Endothelial cell of hepatic sinusoid (primary cell): ENCODE data around the gene CCDC197.

Experiments
- in situ Hi-C: cut with HindIII; loops from 2 replicates; pipeline ENCODE4 v1.10.0; 2017; ENCODE audit warnings: low sequenced_read_pairs

CCDC197 gene

GRCh38 chr14:93976477-93977057 lies 20.5 kb upstream of the CCDC197 start, which contains the start of gene ASB2:
TSS of gene ASB2 (minus strand) at chr14:93976570. CDS start at chr14:93964539, 12,031 bp downstream.
- in situ Hi-C loops: no loop called here

DNA sequence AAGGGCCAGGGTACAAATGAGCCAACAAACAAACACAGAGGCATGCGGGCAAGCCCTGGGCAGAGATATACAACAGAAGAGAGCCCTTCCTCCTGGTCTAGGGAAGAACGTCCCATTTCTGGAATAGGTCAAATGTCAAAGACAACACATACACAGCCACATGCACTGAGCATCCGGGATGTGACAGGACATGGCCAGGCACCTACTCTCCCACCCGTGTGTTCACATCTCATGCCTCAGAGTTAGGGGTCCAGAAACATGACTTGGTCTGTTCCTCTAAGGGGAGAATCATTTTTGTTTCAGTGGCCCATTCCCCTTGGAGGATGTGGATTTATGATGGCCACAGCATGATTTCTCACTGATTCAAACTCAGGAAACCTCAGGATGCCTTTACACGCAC lies 19.9 kb upstream of the CCDC197 start:
- in situ Hi-C loops: no loop called here

- in situ Hi-C loops: no loop called here
These were observed 19.1 kb upstream of the CCDC197 start for GRCh38 chr14:93977790-93978581.

GRCh38 chr14:93978735-93979134 lies 18.4 kb upstream of the CCDC197 start:
- in situ Hi-C loops: no loop called here

DNA sequence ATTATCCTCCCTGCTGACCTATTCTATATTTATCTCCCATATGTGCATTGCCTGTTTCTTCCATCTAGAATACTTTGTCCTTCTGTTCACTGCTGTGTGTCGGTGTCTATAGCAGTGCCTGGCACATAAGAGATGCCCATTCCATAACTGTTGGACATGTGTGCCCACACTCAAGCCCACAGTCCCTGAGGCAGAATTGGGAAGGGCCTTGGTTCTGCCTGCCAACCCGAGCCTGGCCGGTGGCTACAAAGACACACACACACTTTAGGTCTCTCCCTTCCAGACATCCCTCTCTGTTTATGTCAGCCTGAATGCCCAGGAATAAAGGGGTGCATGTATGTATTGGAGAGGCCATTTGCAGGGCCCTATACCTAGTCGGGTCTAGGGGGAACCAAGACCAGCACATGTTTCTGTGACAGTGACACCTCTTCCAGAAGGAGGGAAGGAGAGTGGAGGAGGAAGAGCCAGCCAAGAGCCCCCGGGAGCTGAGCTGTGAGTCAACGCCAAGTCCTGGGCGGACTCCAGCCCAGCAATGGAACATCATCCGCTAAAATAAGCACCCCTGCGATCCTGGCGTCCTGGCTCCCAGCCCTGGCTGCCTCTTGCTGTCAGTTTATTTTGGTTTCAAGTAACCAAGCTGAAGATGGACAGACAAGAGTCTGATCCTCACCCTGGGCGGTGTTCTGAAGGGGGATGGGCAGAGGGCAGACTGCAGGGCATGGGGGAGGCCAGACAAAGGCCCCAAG lies 16.5 kb upstream of the CCDC197 start:
- in situ Hi-C loops: no loop called here

DNA sequence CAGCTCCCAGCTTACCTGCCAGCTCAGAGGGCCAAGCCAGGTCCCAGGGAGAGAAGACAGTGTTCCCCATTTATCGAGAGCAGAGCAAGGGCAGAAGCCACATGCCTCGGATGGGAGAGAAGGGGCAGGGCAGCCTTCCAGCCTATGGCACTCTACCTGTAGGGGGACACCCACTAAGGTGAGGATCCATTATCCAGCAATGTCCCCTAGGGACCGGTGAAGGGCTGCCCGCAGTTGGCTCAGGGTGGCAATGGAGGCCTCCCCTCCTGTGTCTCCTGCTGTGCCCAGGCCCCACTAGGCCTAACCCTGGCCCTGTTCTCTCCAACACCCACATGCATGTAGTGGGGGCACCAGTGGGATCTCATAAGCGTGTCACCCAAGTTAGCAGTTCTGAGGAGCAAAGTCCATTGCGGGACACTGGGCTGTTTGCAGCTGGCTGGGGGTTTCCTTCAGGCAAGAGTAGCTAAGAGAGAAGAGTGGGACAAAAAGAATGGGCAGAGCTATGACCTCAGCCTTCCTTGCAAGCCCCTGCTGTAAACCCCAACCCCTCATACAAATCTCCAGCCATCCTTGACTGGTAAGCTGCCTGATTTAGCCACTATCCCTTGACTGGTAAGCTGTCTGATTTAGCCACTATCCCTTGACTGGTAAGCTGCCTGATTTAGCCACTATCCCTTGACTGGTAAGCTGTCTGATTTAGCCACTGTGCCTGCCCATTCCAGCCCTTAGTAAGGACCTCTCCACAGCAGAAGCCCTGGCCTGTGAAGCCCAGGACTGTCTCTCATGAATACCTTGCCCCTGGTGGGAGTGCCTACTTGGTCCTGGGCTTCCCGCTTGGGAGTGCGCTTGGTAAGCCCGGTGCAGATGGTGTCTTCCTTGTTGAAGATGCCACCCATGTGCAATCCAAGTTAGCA lies 15.5 kb upstream of the CCDC197 start:
- in situ Hi-C loops: no loop called here

DNA sequence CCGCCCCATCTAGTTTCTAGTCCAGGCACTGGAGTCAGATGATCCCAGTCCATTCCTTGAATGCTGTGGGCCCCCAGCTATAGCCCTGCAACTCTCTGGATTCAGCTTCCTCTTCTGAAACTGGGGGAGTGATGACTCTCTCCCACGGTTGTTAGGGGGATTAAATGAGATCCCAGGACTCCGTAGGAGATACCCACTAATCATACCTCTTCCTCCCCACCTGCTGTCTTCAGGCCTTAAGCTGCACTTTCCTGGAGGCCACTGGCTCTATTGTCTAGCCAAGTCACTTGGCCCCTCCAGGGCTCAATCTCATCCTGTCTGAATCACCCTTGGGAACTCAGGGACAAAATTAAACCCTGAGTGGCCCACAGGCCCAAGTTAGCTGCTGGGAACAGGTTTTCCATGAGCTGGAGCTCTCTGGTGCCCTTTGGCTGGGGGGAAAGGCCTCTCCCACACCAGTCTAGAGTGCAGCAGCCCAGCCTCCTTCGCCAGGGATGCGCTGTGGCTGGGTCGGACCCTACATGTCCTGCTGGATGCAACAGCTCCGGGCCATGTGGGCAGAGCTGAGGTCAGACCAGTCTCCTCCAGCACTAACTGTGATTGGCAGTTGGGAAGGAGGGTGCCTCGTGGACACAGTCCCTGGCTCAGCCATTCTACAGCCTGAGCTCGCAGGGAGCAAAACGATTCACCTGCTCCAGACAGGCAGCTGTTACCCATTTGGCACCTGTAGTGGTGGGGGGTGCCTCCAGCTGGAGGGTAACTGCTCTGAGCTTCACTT lies 14.7 kb upstream of the CCDC197 start:
- in situ Hi-C loops: no loop called here

- in situ Hi-C loops: no loop called here
These were observed 13.0 kb upstream of the CCDC197 start for GRCh38 chr14:93984070-93984469.

- in situ Hi-C loops: no loop called here
These were observed 12.1 kb upstream of the CCDC197 start for GRCh38 chr14:93984987-93985410.

GRCh38 chr14:93986955-93987354 lies 10.1 kb upstream of the CCDC197 start:
- in situ Hi-C loops: no loop called here

DNA sequence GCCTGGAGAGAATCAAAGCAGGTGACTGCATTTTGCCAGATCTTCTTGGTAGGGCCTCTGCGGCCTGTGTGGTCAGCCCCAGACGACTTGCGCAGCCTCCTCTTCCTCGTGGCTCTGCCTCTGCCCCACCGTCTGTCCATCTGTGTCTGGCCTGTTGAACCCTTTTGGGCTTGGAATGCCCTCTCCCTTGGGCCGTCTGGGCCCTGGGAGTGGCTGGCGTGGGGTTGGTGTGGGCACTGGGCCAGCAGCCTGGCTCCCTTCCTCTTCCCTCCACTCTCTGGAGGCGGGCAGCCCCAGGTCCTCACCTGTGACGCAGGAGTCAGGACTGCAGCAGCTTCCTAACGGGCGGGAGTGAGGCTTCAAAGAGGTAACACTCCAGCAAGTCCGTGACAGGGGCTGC lies 9.7 kb upstream of the CCDC197 start:
- in situ Hi-C loops: no loop called here

GRCh38 chr14:93987815-93988476 lies 9.2 kb upstream of the CCDC197 start:
- in situ Hi-C loops: no loop called here

GRCh38 chr14:93989939-93990338 lies 7.2 kb upstream of the CCDC197 start:
- in situ Hi-C loops: no loop called here

DNA sequence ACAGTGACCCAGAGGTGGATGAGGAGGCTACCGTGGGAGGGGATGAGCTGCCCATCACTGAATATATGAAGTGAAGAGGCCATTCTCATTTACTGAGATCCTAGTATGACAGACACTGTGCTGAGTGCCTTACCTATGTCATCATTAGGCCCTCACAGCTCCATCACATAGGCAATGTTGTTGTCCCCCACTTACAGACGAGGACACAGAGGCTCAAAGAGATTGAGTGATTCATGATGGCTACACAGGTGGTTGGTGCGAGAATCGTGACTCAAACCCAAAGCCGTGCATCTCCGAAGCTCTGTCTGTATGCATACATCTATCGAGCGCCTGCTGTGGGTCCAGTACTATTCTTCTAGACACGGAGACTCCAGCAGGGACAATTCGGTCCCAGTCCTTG lies 5.9 kb upstream of the CCDC197 start:
- in situ Hi-C loops: no loop called here

GRCh38 chr14:93991649-93992048 lies 5.5 kb upstream of the CCDC197 start:
- in situ Hi-C loops: no loop called here

DNA sequence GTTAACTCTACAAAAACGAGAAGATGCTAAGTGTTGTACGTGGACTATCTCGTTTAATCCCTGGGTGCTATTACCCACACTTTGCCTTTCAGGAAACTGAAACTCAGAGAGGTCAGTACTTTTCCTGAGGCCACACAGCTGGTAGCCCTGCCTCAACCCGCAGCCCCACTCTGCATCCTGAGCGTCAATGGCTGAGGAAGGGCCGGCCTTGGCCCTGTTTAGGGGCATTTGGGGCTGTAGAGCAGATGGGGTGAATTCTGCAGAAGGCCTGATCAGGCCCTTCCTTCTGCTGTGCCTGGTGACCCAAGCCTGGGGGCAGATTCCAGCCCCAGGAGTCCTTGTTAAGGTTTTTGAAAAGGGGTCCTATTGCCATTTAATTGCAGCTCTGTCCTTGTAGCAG lies 3.7 kb upstream of the CCDC197 start:
- in situ Hi-C loops: no loop called here

DNA sequence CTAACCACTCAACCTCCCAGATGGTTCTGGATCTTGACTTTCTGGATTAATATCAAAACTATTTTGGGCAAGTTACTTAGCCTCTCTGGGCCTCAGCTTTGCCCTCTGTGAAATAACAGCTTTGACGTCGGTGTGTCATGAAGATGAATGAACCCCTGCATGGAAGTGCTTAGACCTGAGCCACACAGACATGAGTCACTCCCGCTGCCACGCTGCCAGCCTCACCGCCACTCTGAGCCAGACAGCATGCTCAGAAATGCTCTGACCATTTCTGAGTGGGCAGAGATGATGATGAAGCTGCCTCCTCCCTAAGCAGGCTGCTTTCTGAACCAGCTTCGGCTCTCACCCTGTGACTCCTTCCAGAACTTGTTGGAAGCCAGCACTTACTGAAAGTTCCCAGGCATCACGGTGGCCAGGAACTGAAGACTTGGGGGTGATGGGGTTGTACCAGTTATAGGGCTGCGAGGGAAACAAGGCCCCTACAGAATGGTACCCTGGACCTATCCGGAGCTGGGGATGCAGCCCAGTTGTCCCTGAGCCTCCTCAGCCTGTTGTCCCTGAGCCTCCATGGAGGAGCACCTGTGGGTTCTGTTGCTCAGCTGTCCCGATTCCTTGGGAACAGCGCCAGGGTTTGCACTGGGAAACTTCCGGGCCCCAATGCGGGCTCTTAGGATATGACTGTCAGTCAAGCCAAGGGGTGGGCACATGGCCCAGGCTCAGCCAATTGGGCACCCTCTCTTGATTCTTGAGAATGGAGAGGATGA lies 2.0 kb upstream of the CCDC197 start:
- in situ Hi-C loops: no loop called here

GRCh38 chr14:93996130-93996695 lies 888 bp upstream of the CCDC197 start:
- in situ Hi-C loops: no loop called here
